ENCODE data around the gene RCOR2.
A peak's percentile ranks its signal among the peaks of the same experiment; 100 is the strongest.

The RCOR2 gene

GRCh38 chr11:63922673-63923192, 5.8 kb upstream of the RCOR2 start:
- no peak for DNase-seq

- DNase-seq: peak; percentile 34
These were observed 4.0 kb upstream of the RCOR2 start for GRCh38 chr11:63920939-63921417.

- no peak for DNase-seq
These were observed 3.4 kb upstream of the RCOR2 start for GRCh38 chr11:63920126-63920938.

- DNase-seq: no peak
These were observed 2.5 kb upstream of the RCOR2 start for GRCh38 chr11:63919267-63920125.

- DNase-seq: no peak
These were observed 1.7 kb upstream of the RCOR2 start for GRCh38 chr11:63918507-63919191.

- DNase-seq: peak; percentile 40
These were observed 935 bp upstream of the RCOR2 start for GRCh38 chr11:63917692-63918506.

- peak; percentile 17 for DNase-seq
These were observed 765 bp downstream of the RCOR2 start for GRCh38 chr11:63915961-63916836.

- no peak for DNase-seq
These were observed 1.9 kb downstream of the RCOR2 start for GRCh38 chr11:63914896-63915691.

- DNase-seq: no peak
These were observed 2.8 kb downstream of the RCOR2 start for GRCh38 chr11:63913866-63914830.

- no peak for DNase-seq
These were observed 4.3 kb downstream of the RCOR2 start for GRCh38 chr11:63912678-63913077.

GRCh38 chr11:63911876-63912275, 5.1 kb downstream of the RCOR2 start:
- DNase-seq: no peak

GRCh38 chr11:63911440-63911839, 5.5 kb downstream of the RCOR2 start:
- no peak for DNase-seq

GRCh38 chr11:63910675-63911074, 6.3 kb downstream of the RCOR2 start:
- no peak for DNase-seq

- no peak for DNase-seq
These were observed 7.1 kb downstream of the RCOR2 start for GRCh38 chr11:63909591-63910506.

- no peak for DNase-seq
These were observed 8.1 kb downstream of the RCOR2 start for GRCh38 chr11:63908631-63909401.

GRCh38 chr11:63907808-63908530, 9.0 kb downstream of the RCOR2 start:
- no peak for DNase-seq

Measured in CD4-positive, alpha-beta T cell treated with Interleukin-12 subunit alpha and Interleukin-12 subunit beta, for 1 hour (primary cell).